Keratinocyte (primary cell): Measurements from ENCODE around the gene CA12.

ENCODE experiments used
- EZH2 ChIP-seq: IDR thresholded peaks from one replicate; pipeline ENCODE4 v1.6.1; 2012; ENCODE audit warnings: inconsistent platforms, mild to moderate bottlenecking, low read length, moderate library complexity
- TF ChIP-seq, protein P1 (sequence below), 3 experiments: IDR thresholded peaks in 1 of 3; conservative IDR thresholded peaks in 1 of 3; optimal IDR thresholded peaks in 1 of 3; 2 replicates in 2 of 3; 3 replicates in 1 of 3; pipeline versions ENCODE3 to v1.5.1; 2011; ENCODE audit warnings: low read length in 3 of 3, mild to moderate bottlenecking in 3 of 3, moderate library complexity in 2 of 3, control low read depth in 1 of 3, inconsistent platforms in 1 of 3; ENCODE audit not compliant: insufficient read depth in 2 of 3; ENCODE audit errors: extremely low read depth in 1 of 3

DNA sequence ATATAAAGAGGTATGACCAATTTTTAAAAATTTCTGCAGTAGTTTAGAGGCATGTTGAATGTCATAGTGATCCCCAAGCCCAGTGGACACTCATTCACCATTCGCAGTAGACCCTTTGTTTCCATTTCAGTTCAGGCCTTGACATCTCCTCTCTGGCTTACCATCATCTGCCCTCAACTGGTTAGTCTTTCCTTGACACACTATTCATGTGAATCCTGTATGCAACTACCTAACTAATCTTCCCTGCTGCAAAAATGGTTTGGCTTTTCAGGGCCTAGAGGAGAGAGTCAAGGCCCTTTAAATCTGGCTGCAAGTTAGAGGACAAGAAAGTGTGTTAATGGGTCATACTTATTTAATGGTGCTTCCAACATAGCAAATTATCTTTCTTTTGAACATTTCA, 93.3 kb downstream of the CA12 start:
- TF ChIP-seq, protein P1, sequence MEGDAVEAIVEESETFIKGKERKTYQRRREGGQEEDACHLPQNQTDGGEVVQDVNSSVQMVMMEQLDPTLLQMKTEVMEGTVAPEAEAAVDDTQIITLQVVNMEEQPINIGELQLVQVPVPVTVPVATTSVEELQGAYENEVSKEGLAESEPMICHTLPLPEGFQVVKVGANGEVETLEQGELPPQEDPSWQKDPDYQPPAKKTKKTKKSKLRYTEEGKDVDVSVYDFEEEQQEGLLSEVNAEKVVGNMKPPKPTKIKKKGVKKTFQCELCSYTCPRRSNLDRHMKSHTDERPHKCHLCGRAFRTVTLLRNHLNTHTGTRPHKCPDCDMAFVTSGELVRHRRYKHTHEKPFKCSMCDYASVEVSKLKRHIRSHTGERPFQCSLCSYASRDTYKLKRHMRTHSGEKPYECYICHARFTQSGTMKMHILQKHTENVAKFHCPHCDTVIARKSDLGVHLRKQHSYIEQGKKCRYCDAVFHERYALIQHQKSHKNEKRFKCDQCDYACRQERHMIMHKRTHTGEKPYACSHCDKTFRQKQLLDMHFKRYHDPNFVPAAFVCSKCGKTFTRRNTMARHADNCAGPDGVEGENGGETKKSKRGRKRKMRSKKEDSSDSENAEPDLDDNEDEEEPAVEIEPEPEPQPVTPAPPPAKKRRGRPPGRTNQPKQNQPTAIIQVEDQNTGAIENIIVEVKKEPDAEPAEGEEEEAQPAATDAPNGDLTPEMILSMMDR (optimal IDR thresholded peaks at IDR 0.05 in 1 of 3, IDR thresholded peaks at IDR 0.05 in 1 of 3, conservative IDR thresholded peaks at IDR 0.05 in 1 of 3; ENCODE audit: extremely low read depth in 1 of 3, insufficient read depth in 2 of 3, low read length in 3 of 3) = peak in 1 of 3 experiments; percentile 7
- TF ChIP-seq EZH2 = no peak
